Measurements from ENCODE around the gene DDX28.

GRCh38 chr16:68041783-68042182, 18.8 kb upstream of the DDX28 start:
- no peak for TF ChIP-seq CEBPB (IDR thresholded peaks at IDR 0.05; ENCODE audit: borderline replicate concordance in 1 of 2, low read depth in 2 of 2, low read length in 2 of 2)
- TF ChIP-seq KDM1A (IDR thresholded peaks at IDR 0.05; ENCODE audit: borderline replicate concordance), result no peak
- TF ChIP-seq POLR2A (IDR thresholded peaks at IDR 0.05; ENCODE audit: low read depth, low read length), result no peak
- no peak for TF ChIP-seq CTCF (IDR thresholded peaks at IDR 0.05 in 2 of 3, conservative IDR thresholded peaks at IDR 0.05 in 1 of 3; ENCODE audit: control insufficient read depth in 2 of 3, extremely low read depth in 1 of 3, insufficient read depth in 1 of 3, low read depth in 3 of 3, low read length in 3 of 3)
- no peak for TF ChIP-seq CHD4 (IDR thresholded peaks at IDR 0.05)
- TF ChIP-seq CBX5 (IDR thresholded peaks at IDR 0.05; ENCODE audit: low read depth), result no peak
- no peak for TF ChIP-seq CREB1 (IDR thresholded peaks at IDR 0.05; ENCODE audit: low read depth)
- no peak for TF ChIP-seq FOXK2 (IDR thresholded peaks at IDR 0.05)
- no peak for TF ChIP-seq MEF2A (IDR thresholded peaks at IDR 0.05; ENCODE audit: insufficient read depth, low read depth, low read length)
- no peak for TF ChIP-seq RELA (IDR thresholded peaks at IDR 0.05; ENCODE audit: borderline replicate concordance, partially characterized antibody)
- no peak for TF ChIP-seq BHLHE40 (IDR thresholded peaks at IDR 0.05; ENCODE audit: borderline replicate concordance in 1 of 2, low read depth in 2 of 2, low read length in 1 of 2)
- TF ChIP-seq CUX1 (IDR thresholded peaks at IDR 0.05; ENCODE audit: insufficient replicate concordance, low read depth, low read length), result no peak

Measured in GM12878 (cell line).